NCI-H2171 (cell line): ENCODE results near the gene ST7L.
"Not testable (repeated sequence)": the region's sequence is repeated elsewhere in the genome, so short reads cannot be mapped to it uniquely, and the experiment has no call there.

ENCODE experiments used
- DNase-seq: peaks from one replicate; lab custom pipeline; 2025; lab: John Stamatoyannopoulos, UW

ST7L gene

GRCh38 chr1:112618721-112619517, at the start of gene ST7L:
ST7L (minus strand) TSS chr1:112619141; CDS start chr1:112619113, 28 bp downstream.
- peak; percentile 59 for DNase-seq

GRCh38 chr1:112666946-112667345, 48.0 kb upstream of the ST7L start:
- DNase-seq = no peak

GRCh38 chr1:112665857-112666256, 46.9 kb upstream of the ST7L start:
- no peak for DNase-seq

- DNase-seq = no peak
Observed at GRCh38 chr1:112651205-112651604, 32.3 kb upstream of the ST7L start.

- no peak for DNase-seq
Observed at GRCh38 chr1:112646225-112646624, 27.3 kb upstream of the ST7L start.

- no peak for DNase-seq
Observed at GRCh38 chr1:112643080-112643479, 24.1 kb upstream of the ST7L start.

- not testable (repeated sequence) for DNase-seq
Observed at GRCh38 chr1:112640437-112640836, 21.5 kb upstream of the ST7L start.

- DNase-seq = no peak
Observed at GRCh38 chr1:112638110-112638428, 19.1 kb upstream of the ST7L start.

GRCh38 chr1:112637254-112638109, 18.5 kb upstream of the ST7L start:
- DNase-seq = no peak

GRCh38 chr1:112636597-112637253, 17.8 kb upstream of the ST7L start:
- no peak for DNase-seq

- no peak for DNase-seq
Observed at GRCh38 chr1:112636056-112636455, 17.1 kb upstream of the ST7L start.

- DNase-seq = no peak
Observed at GRCh38 chr1:112634367-112634766, 15.4 kb upstream of the ST7L start.

GRCh38 chr1:112633628-112634027, 14.7 kb upstream of the ST7L start:
- DNase-seq = no peak

- no peak for DNase-seq
Observed at GRCh38 chr1:112629256-112629655, 10.3 kb upstream of the ST7L start.

GRCh38 chr1:112628516-112628915, 9.6 kb upstream of the ST7L start:
- no peak for DNase-seq

- DNase-seq = no peak
Observed at GRCh38 chr1:112626887-112627286, 7.9 kb upstream of the ST7L start.

- no peak for DNase-seq
Observed at GRCh38 chr1:112626193-112626592, 7.3 kb upstream of the ST7L start.

- DNase-seq = no peak
Observed at GRCh38 chr1:112625696-112626095, 6.8 kb upstream of the ST7L start.

GRCh38 chr1:112624493-112624892, 5.6 kb upstream of the ST7L start:
- DNase-seq = not testable (repeated sequence)

GRCh38 chr1:112620377-112620695, 1.4 kb upstream of the ST7L start:
- no peak for DNase-seq

- peak; percentile 89 for DNase-seq
Observed at GRCh38 chr1:112619518-112620376, 806 bp upstream of the ST7L start, which contains the start of gene CAPZA1. CAPZA1 (plus strand) TSS chr1:112619832; CDS start chr1:112619845, 13 bp downstream.
